Measurements from ENCODE around the gene DGKZ. TPM values are rescaled to one million over a fixed set of nuclear protein-coding genes. Genes with fewer than 3 reads are reported as not detected.
A peak's percentile ranks its signal among the peaks of the same experiment; 100 is the strongest.

DGKZ gene
- total RNA-seq, 1 experiment from 2014 or later, result 57.9 TPM

DNA sequence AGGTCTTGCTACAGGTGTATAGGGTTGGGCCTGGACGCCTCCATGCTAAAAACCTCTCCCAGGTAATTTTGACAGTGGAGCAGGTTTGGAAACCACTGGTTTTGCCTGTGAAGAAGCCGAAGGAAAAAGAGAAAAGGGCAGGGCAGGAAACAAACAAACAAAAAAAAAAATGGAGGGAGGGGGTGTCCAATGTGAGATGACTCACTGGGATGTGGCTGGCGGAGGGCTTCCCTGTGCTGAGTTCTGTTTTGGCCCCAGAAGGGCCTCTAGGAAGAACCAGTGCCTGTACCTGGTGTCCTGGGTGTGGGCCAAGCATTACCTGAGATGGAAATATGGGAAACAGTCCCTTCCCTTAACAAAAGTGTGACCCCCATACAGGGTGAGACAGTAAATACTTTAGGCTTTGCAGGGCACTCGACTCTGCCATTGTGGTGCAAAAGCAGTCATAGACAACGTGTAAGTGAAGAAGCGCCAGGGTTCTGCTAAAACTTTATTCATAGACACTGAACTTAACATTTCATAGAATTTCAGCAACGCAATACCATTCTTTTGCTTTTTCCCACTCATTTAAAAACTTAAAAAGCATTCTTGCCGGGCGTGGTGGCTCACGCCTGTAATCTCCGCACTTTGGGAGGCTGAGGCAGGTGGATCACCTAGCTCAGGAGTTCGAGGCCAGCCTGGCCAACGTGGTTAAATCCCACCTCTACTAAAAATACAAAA lies 9.5 kb upstream of the DGKZ start:
- DNase-seq (ENCODE audit: unreplicated experiment), result no peak
- ChIA-PET CTCF (interaction anchor here (0.8 to 2.7 kb wide), 2 partner anchors 10 to 21 kb away, joined by 3 to 8 read pairs; no protein-coding TSS in a partner anchor), POLR2A (no interaction called here)
- H3K4me3 Mint-ChIP-seq (ENCODE audit: unreplicated experiment), result peak overlapping the region; percentile 6
- no TSS peak for BruUV-seq (replicated peaks)
- no peaks in the 10 kb centered on the region for H3K36me3 Mint-ChIP-seq (ENCODE audit: insufficient read depth, unreplicated experiment)
- peaks cover 43% of the 10 kb centered on the region for H3K4me1 Mint-ChIP-seq (ENCODE audit: insufficient read depth, unreplicated experiment)
- no peaks in the 10 kb centered on the region for H3K27me3 Mint-ChIP-seq (ENCODE audit: insufficient read depth, unreplicated experiment)
- intact Hi-C loops (cut with micrococcal nuclease), result no loop called here
- H3K9me3 Mint-ChIP-seq (ENCODE audit: unreplicated experiment), result no peaks in the 10 kb centered on the region
- no peak overlapping the region for H3K27ac Mint-ChIP-seq (ENCODE audit: low read depth, unreplicated experiment)
- no peak for TF ChIP-seq CTCF (IDR thresholded peaks at IDR 0.05; ENCODE audit: unreplicated experiment)

DNA sequence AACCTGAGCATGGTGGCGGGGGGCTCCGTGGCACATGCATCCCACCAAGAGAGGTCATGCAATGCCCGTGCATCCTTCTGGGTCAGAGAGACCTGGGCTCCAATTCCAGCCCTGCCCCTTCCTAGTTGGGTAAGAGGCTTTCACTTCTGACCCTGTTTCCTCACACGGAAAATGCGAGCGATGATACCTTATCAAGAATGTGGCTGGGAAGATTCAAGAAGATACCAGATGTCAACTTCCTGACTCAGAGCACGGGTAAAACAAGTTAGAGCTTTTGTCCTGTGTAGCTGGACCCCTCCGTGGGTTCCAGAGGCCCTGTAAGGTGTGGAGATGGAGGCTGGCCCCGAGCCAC lies 8.7 kb upstream of the DGKZ start:
- no peaks in the 10 kb centered on the region for H3K9me3 Mint-ChIP-seq (ENCODE audit: unreplicated experiment)
- POLR2A ChIA-PET, result interaction anchor here (0.7 to 1.4 kb wide), 3 partner anchors 8 to 214 kb away, joined by 3 to 4 read pairs (median 3); partner anchors contain the start of gene DGKZ
- intact Hi-C loops (cut with micrococcal nuclease), result no loop called here
- no peaks in the 10 kb centered on the region for H3K36me3 Mint-ChIP-seq (ENCODE audit: insufficient read depth, unreplicated experiment)
- peaks cover 43% of the 10 kb centered on the region for H3K4me1 Mint-ChIP-seq (ENCODE audit: insufficient read depth, unreplicated experiment)
- DNase-seq (ENCODE audit: unreplicated experiment), result no peak
- H3K27me3 Mint-ChIP-seq (ENCODE audit: insufficient read depth, unreplicated experiment), result no peaks in the 10 kb centered on the region
- CTCF ChIA-PET, result interaction anchor here (0.7 to 2.7 kb wide), 3 partner anchors 22 to 49 kb away, joined by 3 to 8 read pairs (median 3); no protein-coding TSS in a partner anchor
- no peak for TF ChIP-seq CTCF (IDR thresholded peaks at IDR 0.05; ENCODE audit: unreplicated experiment)
- BruUV-seq (replicated peaks), result no TSS peak
- no peak overlapping the region for H3K27ac Mint-ChIP-seq (ENCODE audit: low read depth, unreplicated experiment)
- no peak overlapping the region for H3K4me3 Mint-ChIP-seq (ENCODE audit: unreplicated experiment)

- no peak for DNase-seq (ENCODE audit: unreplicated experiment)
- Mint-ChIP-seq H3K9me3 (ENCODE audit: unreplicated experiment) (no peaks in the 10 kb centered on the region), H3K36me3 (ENCODE audit: insufficient read depth, unreplicated experiment) (no peaks in the 10 kb centered on the region), H3K27me3 (ENCODE audit: insufficient read depth, unreplicated experiment) (no peaks in the 10 kb centered on the region), H3K4me3 (ENCODE audit: unreplicated experiment) (no peak overlapping the region), H3K27ac (ENCODE audit: low read depth, unreplicated experiment) (no peak overlapping the region), H3K4me1 (ENCODE audit: insufficient read depth, unreplicated experiment) (peaks cover 40% of the 10 kb centered on the region)
- BruUV-seq (replicated peaks), result no TSS peak
- TF ChIP-seq CTCF (IDR thresholded peaks at IDR 0.05; ENCODE audit: unreplicated experiment), result no peak
- CTCF ChIA-PET, result interaction anchor here (0.6 to 2.7 kb wide), 5 partner anchors 22 to 49 kb away, joined by 3 to 8 read pairs (median 3); no protein-coding TSS in a partner anchor
- intact Hi-C loops (cut with micrococcal nuclease), result no loop called here
- POLR2A ChIA-PET, result interaction anchor here (0.7 to 1.4 kb wide), 3 partner anchors 8 to 214 kb away, joined by 3 to 4 read pairs (median 3); partner anchors contain the start of gene DGKZ
Measured at GRCh38 chr11:46338988-46339666, 8.1 kb upstream of the DGKZ start.

GRCh38 chr11:46339816-46340215 lies 7.4 kb upstream of the DGKZ start:
- no peak overlapping the region for H3K27ac Mint-ChIP-seq (ENCODE audit: low read depth, unreplicated experiment)
- no TSS peak for BruUV-seq (replicated peaks)

More at GRCh38 chr11:46339816-46340215, 7.4 kb upstream of the DGKZ start:
- DNase-seq (ENCODE audit: unreplicated experiment), result no peak
- no peaks in the 10 kb centered on the region for H3K27me3 Mint-ChIP-seq (ENCODE audit: insufficient read depth, unreplicated experiment)
- no peaks in the 10 kb centered on the region for H3K36me3 Mint-ChIP-seq (ENCODE audit: insufficient read depth, unreplicated experiment)
- ChIA-PET CTCF (interaction anchor here (0.5 to 2.7 kb wide), 5 partner anchors 23 to 41 kb away, joined by 3 to 8 read pairs (median 3); no protein-coding TSS in a partner anchor), POLR2A (no interaction called here)
- no peak overlapping the region for H3K4me3 Mint-ChIP-seq (ENCODE audit: unreplicated experiment)
- intact Hi-C loops (cut with micrococcal nuclease), result no loop called here
- H3K9me3 Mint-ChIP-seq (ENCODE audit: unreplicated experiment), result no peaks in the 10 kb centered on the region
- peaks cover 37% of the 10 kb centered on the region for H3K4me1 Mint-ChIP-seq (ENCODE audit: insufficient read depth, unreplicated experiment)
- no peak for TF ChIP-seq CTCF (IDR thresholded peaks at IDR 0.05; ENCODE audit: unreplicated experiment)

Data from MCF 10A (cell line).